Endodermal cell (in vitro differentiated cells): ENCODE measurements around the gene IFNA5. TPM values are rescaled to one million over a fixed set of nuclear protein-coding genes. Genes with fewer than 3 reads are reported as not detected.

Experiments
- DNase-seq: peaks from one replicate; pipeline ENCODE4 v3.0.0-alpha.2; 2017
- H3K27ac ChIP-seq: 2 replicates; pipeline ENCODE4 v1.5.1; 2013; ENCODE audit warnings: mild to moderate bottlenecking, low read depth, low read length, moderate library complexity
- H3K27me3 ChIP-seq: 2 replicates; pipeline ENCODE4 v1.6.1; 2013; ENCODE audit warnings: mild to moderate bottlenecking, low read length, moderate library complexity; ENCODE audit not compliant: insufficient read depth, control insufficient read depth, poor library complexity, severe bottlenecking
- H3K36me3 ChIP-seq: 2 replicates; pipeline ENCODE4 v1.7.0; 2013; ENCODE audit warnings: mild to moderate bottlenecking, low read length, moderate library complexity; ENCODE audit not compliant: control insufficient read depth, insufficient read depth
- H3K4me1 ChIP-seq: one replicate; pipeline ENCODE4 v1.7.0; 2013; ENCODE audit warnings: low read length; ENCODE audit not compliant: control insufficient read depth, insufficient read depth
- H3K4me3 ChIP-seq: 2 replicates; pipeline ENCODE4 v1.5.1; 2013; ENCODE audit warnings: mild to moderate bottlenecking, low read length, moderate library complexity
- H3K9ac ChIP-seq: 2 replicates; pipeline ENCODE4 v1.6.1; 2013; ENCODE audit warnings: mild to moderate bottlenecking, low read length, moderate library complexity; ENCODE audit not compliant: poor library complexity, severe bottlenecking; ENCODE audit errors: extremely low read depth
- H3K9me3 ChIP-seq: 2 replicates; pipeline ENCODE4 v1.6.1; 2013; ENCODE audit warnings: mild to moderate bottlenecking, low read length, moderate library complexity; ENCODE audit not compliant: control insufficient read depth
- H3K27ac Mint-ChIP-seq: 2 replicates; pipeline ENCODE4 v1.8.0; 2020; ENCODE audit warnings: mixed read lengths
- H3K27me3 Mint-ChIP-seq: 2 replicates; pipeline ENCODE4 v1.8.0; 2021; ENCODE audit warnings: mild to moderate bottlenecking, mixed read lengths; ENCODE audit not compliant: insufficient read depth
- H3K36me3 Mint-ChIP-seq: 2 replicates; pipeline ENCODE4 v1.8.0; 2020; ENCODE audit warnings: low read depth, mixed read lengths
- H3K4me1 Mint-ChIP-seq: 2 replicates; pipeline ENCODE4 v1.8.0; 2020; ENCODE audit warnings: mixed read lengths
- H3K4me3 Mint-ChIP-seq: 2 replicates; pipeline ENCODE4 v1.8.0; 2020; ENCODE audit warnings: mild to moderate bottlenecking, moderate library complexity, mixed read lengths
- H3K9me3 Mint-ChIP-seq: 2 replicates; pipeline ENCODE4 v1.8.0; 2020; ENCODE audit warnings: mild to moderate bottlenecking, mixed read lengths
- WGBS, 2 experiments: methylation state at CpG; one replicate each; pipeline versions ENCODE4 v1.1.5 to v1.1.7; 2013; ENCODE audit warnings: missing lambda C conversion rate in 2 of 2, mixed read lengths in 1 of 2; ENCODE audit not compliant: insufficient coverage in 1 of 2, insufficient read length in 1 of 2; 5-methylcytosine and 5-hydroxymethylcytosine counted together
- total RNA-seq, 2 donors: library from RNA; stranded (reverse); fragmentation: NEBNext Ultra II Directional in 1 of 2; extraction: Animal tissue kit (Norgen Biotek cat#: 25700) in 1 of 2; gene quantifications; 2 replicates in 1 of 2; 3 replicates in 1 of 2; pipeline ENCODE4 v1.2.1, GENCODE V29; 2021
- TF ChIP-seq, protein P1 (sequence below): fragments of 200-600 bp; sonication (generic); conservative IDR thresholded peaks from 2 replicates; pipeline ENCODE4 v1.5.0; 2021; ENCODE audit warnings: antibody characterized with exemption, mild to moderate bottlenecking

IFNA5 gene
- total RNA-seq, 2 donors from 2014 or later, result not detected

DNA sequence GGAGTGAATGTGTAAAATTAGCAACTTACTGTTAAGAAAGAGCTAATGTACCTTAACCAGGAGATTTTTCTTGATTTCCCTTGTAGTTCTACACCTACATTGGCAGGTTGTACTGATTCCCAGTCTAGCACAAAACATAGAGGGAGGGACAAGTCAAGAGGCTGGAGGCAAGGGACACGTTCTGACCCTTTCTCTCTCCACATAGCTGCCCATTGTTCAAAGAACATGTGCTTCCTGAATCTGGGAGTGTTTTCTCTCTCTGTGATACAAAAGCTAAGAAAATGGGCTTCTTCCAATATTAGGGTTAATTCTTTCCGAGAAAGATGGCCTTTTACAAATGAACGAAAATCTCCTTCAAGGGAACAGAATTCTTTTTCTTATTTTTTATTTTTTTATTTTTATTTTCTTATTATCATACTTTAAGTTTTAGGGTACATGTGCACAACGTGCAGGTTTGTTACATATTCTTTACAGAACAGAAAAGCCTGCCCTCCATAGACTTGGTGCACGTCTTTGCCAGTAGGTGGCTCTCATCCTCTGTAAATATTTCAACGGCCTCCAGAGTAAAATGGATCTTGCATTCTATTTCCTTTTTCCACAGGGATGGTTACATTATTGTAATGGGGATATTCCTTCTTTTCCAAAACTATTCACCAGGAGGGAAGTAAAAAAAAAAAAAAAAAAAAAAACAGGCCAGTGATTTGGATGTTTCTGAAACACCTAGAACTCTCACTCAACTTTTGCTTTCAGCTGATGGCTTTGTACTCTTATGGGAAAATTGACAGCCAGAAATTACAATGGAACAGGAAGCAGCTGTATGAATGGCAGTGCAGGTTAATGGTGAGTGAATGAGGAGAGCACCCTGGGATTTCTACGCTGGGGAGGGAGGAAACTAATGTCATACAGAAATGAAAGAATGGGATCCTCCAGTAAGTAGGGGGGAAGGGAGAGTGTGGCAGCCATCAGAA is 13.1 kb upstream of the IFNA5 start:
- H3K9ac ChIP-seq, result no peak overlapping the region
- H3K9me3 Mint-ChIP-seq, result no peaks in the 10 kb centered on the region
- TF ChIP-seq, protein P1, sequence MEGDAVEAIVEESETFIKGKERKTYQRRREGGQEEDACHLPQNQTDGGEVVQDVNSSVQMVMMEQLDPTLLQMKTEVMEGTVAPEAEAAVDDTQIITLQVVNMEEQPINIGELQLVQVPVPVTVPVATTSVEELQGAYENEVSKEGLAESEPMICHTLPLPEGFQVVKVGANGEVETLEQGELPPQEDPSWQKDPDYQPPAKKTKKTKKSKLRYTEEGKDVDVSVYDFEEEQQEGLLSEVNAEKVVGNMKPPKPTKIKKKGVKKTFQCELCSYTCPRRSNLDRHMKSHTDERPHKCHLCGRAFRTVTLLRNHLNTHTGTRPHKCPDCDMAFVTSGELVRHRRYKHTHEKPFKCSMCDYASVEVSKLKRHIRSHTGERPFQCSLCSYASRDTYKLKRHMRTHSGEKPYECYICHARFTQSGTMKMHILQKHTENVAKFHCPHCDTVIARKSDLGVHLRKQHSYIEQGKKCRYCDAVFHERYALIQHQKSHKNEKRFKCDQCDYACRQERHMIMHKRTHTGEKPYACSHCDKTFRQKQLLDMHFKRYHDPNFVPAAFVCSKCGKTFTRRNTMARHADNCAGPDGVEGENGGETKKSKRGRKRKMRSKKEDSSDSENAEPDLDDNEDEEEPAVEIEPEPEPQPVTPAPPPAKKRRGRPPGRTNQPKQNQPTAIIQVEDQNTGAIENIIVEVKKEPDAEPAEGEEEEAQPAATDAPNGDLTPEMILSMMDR, result peak; percentile 86
- DNase-seq, result peak; percentile 58
- peaks cover under 1% of the 10 kb centered on the region for H3K36me3 Mint-ChIP-seq
- H3K4me1 Mint-ChIP-seq, result no peaks in the 10 kb centered on the region
- no peak overlapping the region for H3K4me3 ChIP-seq
- H3K4me1 ChIP-seq, result no peaks in the 10 kb centered on the region
- no peak overlapping the region for H3K27ac Mint-ChIP-seq
- peaks cover 41% of the 10 kb centered on the region for H3K27me3 Mint-ChIP-seq
- H3K27ac ChIP-seq, result no peak overlapping the region
- no peak overlapping the region for H3K4me3 Mint-ChIP-seq
- WGBS, 2 experiments, result 18 to 50% methylated on average over 1 to 7 of the region's 7 CpGs
- peaks cover 10% of the 10 kb centered on the region for H3K36me3 ChIP-seq
- peaks cover 18% of the 10 kb centered on the region for H3K27me3 ChIP-seq
- H3K9me3 ChIP-seq, result no peaks in the 10 kb centered on the region

- 64 to 85% methylated on average over 3 of the region's 3 CpGs for WGBS, 2 experiments
- Mint-ChIP-seq H3K4me1 (no peaks in the 10 kb centered on the region), H3K4me3 (no peak overlapping the region), H3K27me3 (peaks cover 42% of the 10 kb centered on the region), H3K36me3 (no peaks in the 10 kb centered on the region), H3K9me3 (peaks cover 2% of the 10 kb centered on the region), H3K27ac (no peak overlapping the region)
- Histone ChIP-seq H3K9me3 (no peaks in the 10 kb centered on the region), H3K4me3 (no peak overlapping the region), H3K27ac (no peak overlapping the region), H3K9ac (no peak overlapping the region), H3K4me1 (no peaks in the 10 kb centered on the region), H3K27me3 (peaks cover 18% of the 10 kb centered on the region), H3K36me3 (no peaks in the 10 kb centered on the region)
- TF ChIP-seq, protein P1, result peak; percentile 35
- DNase-seq, result no peak
These were observed 11.7 kb upstream of the IFNA5 start for GRCh38 chr9:21316860-21317259.

DNA sequence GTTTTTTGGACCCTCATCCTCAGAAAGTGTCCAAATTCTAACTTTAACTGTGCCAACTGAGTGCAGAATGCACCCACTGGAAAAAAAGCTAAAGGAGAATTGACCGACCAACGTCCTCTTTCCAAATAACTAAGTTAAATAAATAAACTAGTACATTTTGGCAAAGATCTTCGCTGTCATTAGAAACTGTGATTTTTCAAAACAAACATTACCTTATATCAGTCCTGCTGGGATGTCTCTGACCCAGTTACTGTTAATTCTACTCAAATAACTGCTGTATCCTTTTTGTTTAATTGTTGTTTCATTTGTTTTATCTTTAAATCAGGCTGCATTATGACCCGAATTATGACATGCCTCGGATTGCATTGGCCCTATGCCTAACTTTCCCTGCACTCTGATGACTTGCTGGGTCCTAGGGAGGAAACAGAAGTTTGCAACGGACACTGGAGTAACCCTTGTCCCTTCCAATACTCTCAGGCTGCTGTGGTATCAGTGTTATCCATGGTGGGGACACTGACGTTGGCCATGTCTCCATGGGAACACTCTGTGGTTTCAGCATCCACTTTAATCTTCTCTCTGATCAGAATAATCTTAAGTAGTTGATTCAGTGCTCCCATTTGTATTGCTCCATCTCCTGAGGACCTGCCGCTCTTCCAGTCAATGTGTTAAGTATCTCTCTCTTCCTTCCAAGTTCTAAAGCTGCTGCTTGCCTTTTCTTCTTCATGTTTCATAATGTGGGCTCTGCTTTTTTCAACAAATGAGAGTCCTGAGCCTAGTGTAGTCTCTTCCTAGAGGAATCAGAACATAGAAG is 11.1 kb upstream of the IFNA5 start:
- Histone ChIP-seq H3K27ac (no peak overlapping the region), H3K4me3 (no peak overlapping the region), H3K9ac (no peak overlapping the region), H3K27me3 (peaks cover 18% of the 10 kb centered on the region), H3K36me3 (no peaks in the 10 kb centered on the region), H3K9me3 (no peaks in the 10 kb centered on the region), H3K4me1 (no peaks in the 10 kb centered on the region)
- DNase-seq, result no peak
- Mint-ChIP-seq H3K27me3 (peaks cover 42% of the 10 kb centered on the region), H3K36me3 (no peaks in the 10 kb centered on the region), H3K4me3 (no peak overlapping the region), H3K4me1 (no peaks in the 10 kb centered on the region), H3K9me3 (peaks cover 7% of the 10 kb centered on the region), H3K27ac (no peak overlapping the region)
- 83 to 91% methylated on average over 6 to 8 of the region's 8 CpGs for WGBS, 2 experiments
- TF ChIP-seq, protein P1, result no peak
